Activated B cell treated with CpG ODN at 0.5 μM for 24 hours (primary cell): ENCODE data around the gene B4GALT2. TPM values are rescaled to one million over a fixed set of nuclear protein-coding genes. Genes with fewer than 3 reads are reported as not detected.

Experiments used
- ATAC-seq: fragments of 200-7000 bp; cut with Tn5 transposase; one replicate; pipeline ENCODE4 v1.10.0; 2021; ENCODE audit warnings: low read depth, mild to moderate bottlenecking, moderate library complexity
- CTCF ChIA-PET: fragments of 350-600 bp; sonication (Branson Sonifier 250); formaldehyde crosslinking; loops from one replicate; lab custom pipeline; 2021; ENCODE audit warnings: antibody characterized with exemption; lab: Charles Lee
- POLR2A ChIA-PET: fragments of 350-600 bp; sonication (Branson Sonifier 250); formaldehyde crosslinking; loops from one replicate; lab custom pipeline; 2021; ENCODE audit warnings: antibody characterized with exemption; lab: Charles Lee
- DNase-seq: peaks from one replicate; pipeline ENCODE4 v3.0.0; 2022
- H3K27ac Mint-ChIP-seq: one replicate; pipeline ENCODE4 v1.8.0; 2020; ENCODE audit warnings: mixed read lengths
- H3K27me3 Mint-ChIP-seq: one replicate; pipeline ENCODE4 v1.8.0; 2021; ENCODE audit warnings: mixed read lengths
- H3K36me3 Mint-ChIP-seq: one replicate; pipeline ENCODE4 v1.8.0; 2021; ENCODE audit warnings: low read depth, mixed read lengths
- H3K4me1 Mint-ChIP-seq: one replicate; pipeline ENCODE4 v1.8.0; 2021; ENCODE audit warnings: mixed read lengths
- H3K4me3 Mint-ChIP-seq: one replicate; pipeline ENCODE4 v1.8.0; 2020; ENCODE audit warnings: mild to moderate bottlenecking, mixed read lengths
- H3K9me3 Mint-ChIP-seq: one replicate; pipeline ENCODE4 v1.8.0; 2020; ENCODE audit warnings: mixed read lengths
- CTCF ChIP-seq: fragments of 200-600 bp; IDR thresholded peaks from one replicate; pipeline ENCODE4 v1.8.0; 2022; ENCODE audit warnings: antibody characterized with exemption, mild to moderate bottlenecking
- intact Hi-C: fragments of 100-400 bp; cut with micrococcal nuclease; formaldehyde crosslinking; loops from one replicate; pipeline ENCODE4 v1.15.1; 2024
- total RNA-seq: library from RNA; stranded (reverse); gene quantifications from 2 replicates; pipeline ENCODE4 v1.2.3, GENCODE V29; 2022

Gene B4GALT2
- total RNA-seq, 1 donor from 2014 or later, result 8.1 TPM

DNA sequence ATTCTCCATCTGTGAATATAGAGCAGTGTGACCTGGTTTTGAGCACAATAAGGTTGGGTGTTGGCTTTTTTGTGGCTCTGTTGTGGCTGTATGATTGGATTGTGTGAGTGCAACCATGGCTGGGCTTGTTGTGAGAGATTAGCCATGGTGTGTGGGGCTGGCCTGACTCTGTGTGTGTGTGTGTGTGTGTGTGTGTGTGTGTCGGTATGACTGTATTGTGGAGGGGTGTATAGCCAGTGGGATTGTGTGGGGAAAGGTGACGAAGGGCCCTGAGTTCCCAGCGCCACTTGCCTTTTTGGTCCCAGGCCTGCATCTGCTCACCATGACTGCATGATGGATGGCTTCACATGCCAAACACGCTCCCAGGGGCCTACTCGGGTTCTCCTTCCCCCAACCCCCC is 58.1 kb downstream of the B4GALT2 start:
- TF ChIP-seq CTCF, result no peak
- DNase-seq (no peak), ATAC-seq (no peak)
- Mint-ChIP-seq H3K27me3 (no peaks in the 10 kb centered on the region), H3K36me3 (no peaks in the 10 kb centered on the region), H3K9me3 (no peaks in the 10 kb centered on the region), H3K4me3 (no peak overlapping the region), H3K4me1 (peaks cover 6% of the 10 kb centered on the region), H3K27ac (no peak overlapping the region)
- ChIA-PET POLR2A (interaction anchor here (0.9 kb wide), 2 partner anchors 30 to 32 kb away, joined by 3 read pairs; no protein-coding TSS in a partner anchor), CTCF (interaction anchor here (0.8 to 5.5 kb wide), 19 partner anchors 8 to 273 kb away, joined by 3 to 150 read pairs (median 5); no protein-coding TSS in a partner anchor)
- intact Hi-C loops, result loop anchor here (2.0 kb wide), 2 partner anchors 508 to 810 kb away; no protein-coding TSS in a partner anchor

GRCh38 chr1:44038876-44039657 is 60.1 kb downstream of the B4GALT2 start:
- intact Hi-C loops, result no loop called here
- ChIA-PET CTCF (interaction anchor here (1.0 to 5.5 kb wide), 2 partner anchors 34 to 275 kb away, joined by 3 to 32 read pairs; no protein-coding TSS in a partner anchor), POLR2A (no interaction called here)
- DNase-seq (no peak), ATAC-seq (no peak)
- Mint-ChIP-seq H3K4me3 (no peak overlapping the region), H3K4me1 (peaks cover 6% of the 10 kb centered on the region), H3K9me3 (no peaks in the 10 kb centered on the region), H3K27ac (no peak overlapping the region), H3K36me3 (no peaks in the 10 kb centered on the region), H3K27me3 (no peaks in the 10 kb centered on the region)
- no peak for TF ChIP-seq CTCF

- no peak for DNase-seq
- no peak for ATAC-seq
- Mint-ChIP-seq H3K36me3 (no peaks in the 10 kb centered on the region), H3K27ac (no peak overlapping the region), H3K27me3 (peaks cover 3% of the 10 kb centered on the region), H3K9me3 (no peaks in the 10 kb centered on the region), H3K4me3 (no peak overlapping the region), H3K4me1 (peaks cover 6% of the 10 kb centered on the region)
- ChIA-PET POLR2A (no interaction called here), CTCF (interaction anchor here (0.9 to 5.5 kb wide), 4 partner anchors 9 to 277 kb away, joined by 3 to 32 read pairs (median 5); no protein-coding TSS in a partner anchor)
- intact Hi-C loops, result no loop called here
- TF ChIP-seq CTCF, result no peak
Measured at GRCh38 chr1:44040418-44040817, 61.4 kb downstream of the B4GALT2 start.

Other genes with a start within 250 kb of the B4GALT2 start
- 0.20 TPM in 1 of 2 replicates, not detected in the other for gene ARTN, start 45.4 kb upstream of the B4GALT2 start, total RNA-seq
- 18.0 and 24.8 TPM in 2 replicates for gene IPO13, start 32.3 kb upstream of the B4GALT2 start, total RNA-seq
- 47.3 and 51.6 TPM in 2 replicates for gene DPH2, start 9.2 kb upstream of the B4GALT2 start, total RNA-seq
- 75.5 and 80.9 TPM in 2 replicates for gene ATP6V0B, start 4.2 kb upstream of the B4GALT2 start, total RNA-seq
- 8.1 and 15.1 TPM in 2 replicates for gene CCDC24, start 12.4 kb downstream of the B4GALT2 start, total RNA-seq
- gene SLC6A9, start 52.3 kb downstream of the B4GALT2 start, total RNA-seq, result 10.3 and 10.4 TPM in 2 replicates
- not detected in 2 replicates for gene KLF17, start 139.6 kb downstream of the B4GALT2 start, total RNA-seq
- gene KLF18, start 162.4 kb downstream of the B4GALT2 start, total RNA-seq, result not detected in 2 replicates
- 59.6 and 64.7 TPM in 2 replicates for gene DMAP1, start 234.3 kb downstream of the B4GALT2 start, total RNA-seq